HG03442 (cell line): Measurements from ENCODE around the gene C12orf42.
"Not testable (repeated sequence)": the region's sequence is repeated elsewhere in the genome, so short reads cannot be mapped to it uniquely, and the experiment has no call there.

Source experiments
- ATAC-seq: cut with Tn5 transposase; IDR thresholded peaks from one replicate; pipeline ENCODE4 v1.9.1; 2021; ENCODE audit warnings: mild to moderate bottlenecking, moderate library complexity; ENCODE audit not compliant: unreplicated experiment

C12orf42 gene

GRCh38 chr12:103425674-103426073, 70.1 kb downstream of the C12orf42 start:
- ATAC-seq, result not testable (repeated sequence)

DNA sequence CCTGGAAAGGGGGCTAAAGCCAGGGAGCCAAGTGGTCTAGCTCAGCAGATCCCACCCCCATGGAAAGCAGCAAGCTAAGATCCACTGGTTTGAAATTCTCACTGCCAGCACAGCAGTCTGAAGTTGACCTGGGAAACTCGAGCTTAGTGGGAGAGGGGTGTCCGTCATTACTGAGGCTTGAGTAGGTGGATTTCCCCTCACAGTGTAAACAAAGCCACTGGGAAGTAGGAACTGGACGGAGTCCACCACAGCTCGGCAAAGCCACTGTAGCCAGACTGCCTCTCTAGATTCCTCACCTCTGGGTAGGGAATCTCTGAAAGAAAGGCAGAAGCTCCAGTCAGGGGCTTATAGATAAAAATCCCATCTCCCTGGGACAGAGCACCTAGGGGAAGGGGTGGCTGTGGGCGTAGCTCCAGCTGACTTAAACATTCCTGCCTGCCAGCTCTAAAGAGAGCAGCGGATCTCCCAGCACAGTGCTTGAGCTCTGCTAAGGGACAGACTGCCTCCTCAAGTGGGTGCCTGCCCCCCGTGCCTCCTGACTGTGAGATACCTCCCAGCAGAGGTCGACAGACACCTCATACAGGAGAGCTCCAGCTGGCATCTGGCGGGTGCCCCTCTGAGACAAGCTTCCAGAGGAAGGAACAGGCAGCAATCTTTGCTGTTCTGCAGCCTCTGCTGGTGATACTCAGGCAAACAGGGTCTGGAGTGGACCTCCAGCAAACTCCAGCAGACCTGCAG, 70.8 kb downstream of the C12orf42 start:
- not testable (repeated sequence) for ATAC-seq

- ATAC-seq, result no peak
Observed at GRCh38 chr12:103423516-103423910, 72.3 kb downstream of the C12orf42 start.

- no peak for ATAC-seq
Observed at GRCh38 chr12:103422746-103423515, 72.8 kb downstream of the C12orf42 start.

DNA sequence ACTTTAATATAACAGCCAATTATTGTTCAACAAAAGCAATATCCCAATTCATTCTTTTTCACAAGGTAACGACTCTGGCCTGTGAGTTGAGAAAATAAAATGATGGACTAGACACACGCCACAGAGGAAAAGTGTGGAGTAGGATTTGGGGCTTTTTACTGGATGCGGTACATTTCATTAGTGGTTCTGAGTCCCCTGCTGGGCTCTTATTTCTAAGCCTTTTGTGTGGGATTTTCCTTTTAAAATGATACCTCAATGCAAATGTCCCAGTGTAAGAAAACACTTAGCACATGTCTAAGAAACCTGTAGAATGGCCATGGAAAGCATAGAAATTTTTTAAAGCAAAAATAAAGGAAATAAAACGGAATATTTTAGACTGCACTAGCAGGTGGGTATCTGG, 73.4 kb downstream of the C12orf42 start:
- ATAC-seq, result no peak

- ATAC-seq, result no peak
Observed at GRCh38 chr12:103421402-103421801, 74.4 kb downstream of the C12orf42 start.

GRCh38 chr12:103415681-103416080, 80.1 kb downstream of the C12orf42 start:
- ATAC-seq, result no peak

DNA sequence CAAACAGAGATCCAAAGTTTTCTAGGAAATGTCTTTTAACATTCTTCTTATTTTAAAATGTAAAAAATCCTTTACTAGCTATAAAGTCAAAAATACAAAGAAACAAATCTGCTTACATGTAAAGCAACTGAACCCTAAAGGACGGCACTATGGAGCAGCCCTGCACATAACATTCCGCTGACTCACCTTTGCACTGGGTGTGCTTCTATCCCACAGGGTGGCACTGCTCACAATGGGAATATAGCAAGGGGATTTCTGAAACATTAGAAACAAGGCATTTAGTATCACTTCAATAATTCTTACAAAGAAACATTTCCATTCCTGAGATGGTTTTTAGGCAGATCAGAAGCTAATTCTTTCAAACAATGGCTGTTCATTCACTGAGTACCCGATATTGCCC, 94.3 kb downstream of the C12orf42 start:
- ATAC-seq, result no peak

DNA sequence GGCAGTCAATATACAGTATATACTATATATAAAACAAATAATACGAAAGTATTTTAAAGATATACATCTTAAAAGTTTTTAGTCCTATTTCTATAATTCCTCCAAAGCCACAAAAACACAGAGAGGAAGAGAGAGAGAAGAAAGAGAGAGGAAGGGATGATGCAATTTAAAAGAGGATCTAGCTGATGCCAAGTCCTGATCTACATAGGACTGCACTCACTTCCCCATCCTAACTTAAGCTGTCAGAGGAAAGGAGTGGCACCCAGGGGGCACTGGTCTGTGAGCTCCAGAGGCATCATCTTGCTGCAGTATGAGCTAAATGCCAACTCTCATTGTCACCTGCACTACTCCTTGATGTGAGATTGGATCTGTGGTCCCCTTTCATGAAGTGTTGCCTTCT, 95.8 kb downstream of the C12orf42 start:
- no peak for ATAC-seq

DNA sequence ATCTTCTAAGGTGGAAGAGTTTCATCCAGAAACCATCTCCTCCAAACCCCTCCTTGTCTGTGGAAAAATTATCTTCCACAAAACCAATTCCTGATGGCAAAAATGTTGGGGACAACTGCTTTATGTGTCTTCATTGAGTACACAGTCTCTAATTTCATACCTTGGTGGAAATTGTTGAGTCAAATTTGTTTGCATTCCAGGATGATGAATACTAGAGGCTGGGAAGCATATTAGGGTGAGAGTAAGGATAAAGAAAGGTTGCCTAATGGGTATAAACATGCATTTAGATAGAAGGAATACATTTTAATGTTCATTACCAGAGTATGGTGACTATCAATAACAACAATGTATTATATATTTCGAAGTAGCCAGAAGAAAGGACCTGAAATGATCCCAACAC, 98.2 kb downstream of the C12orf42 start:
- ATAC-seq, result no peak

- peak; percentile 84 for ATAC-seq
Observed at GRCh38 chr12:103392722-103393121, 103.0 kb downstream of the C12orf42 start.

- ATAC-seq, result no peak
Observed at GRCh38 chr12:103391103-103391502, 104.7 kb downstream of the C12orf42 start.

DNA sequence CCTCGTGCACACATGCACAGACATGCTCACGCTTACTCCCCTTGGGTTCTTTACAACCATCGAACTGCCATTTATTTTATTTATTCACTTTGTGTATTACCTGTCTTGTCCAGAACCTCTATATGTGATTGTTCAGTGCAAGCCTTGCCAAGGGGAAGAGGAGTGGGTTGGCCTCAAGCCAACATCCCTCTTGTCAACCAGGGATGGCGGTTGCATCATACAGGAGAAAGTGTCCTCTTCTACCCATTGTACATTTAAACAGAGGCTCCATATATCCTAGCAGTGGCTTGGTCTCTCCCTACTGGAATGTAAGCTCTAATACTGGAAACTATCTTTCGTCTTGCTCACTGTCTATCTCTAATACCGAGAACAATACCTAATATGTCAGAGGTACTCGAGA, 108.4 kb downstream of the C12orf42 start:
- ATAC-seq, result no peak

GRCh38 chr12:103386451-103386850, 109.3 kb downstream of the C12orf42 start:
- no peak for ATAC-seq

- ATAC-seq, result no peak
Observed at GRCh38 chr12:103382736-103383346, 112.9 kb downstream of the C12orf42 start.

DNA sequence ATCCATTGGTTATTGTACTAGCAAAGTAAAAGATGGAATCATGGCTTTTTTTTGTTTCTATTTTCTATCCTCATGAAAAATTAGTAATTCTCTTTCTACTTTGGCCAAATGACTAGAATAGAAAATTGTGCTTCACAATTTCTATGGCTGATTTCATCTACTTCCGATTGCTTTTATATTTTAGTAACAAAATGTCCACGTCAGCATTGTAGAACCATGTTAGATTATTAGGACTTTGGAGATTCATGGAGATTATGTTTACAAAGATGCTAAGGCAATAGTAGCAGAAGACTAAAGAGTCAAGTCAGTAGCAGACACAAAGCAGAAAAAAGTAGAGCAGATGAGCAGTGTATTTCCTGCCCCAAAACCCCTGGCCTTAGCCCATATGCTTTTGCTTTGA, 113.6 kb downstream of the C12orf42 start:
- ATAC-seq, result no peak

- no peak for ATAC-seq
Observed at GRCh38 chr12:103379670-103380069, 116.1 kb downstream of the C12orf42 start.

GRCh38 chr12:103373088-103373523, 122.7 kb downstream of the C12orf42 start:
- no peak for ATAC-seq

DNA sequence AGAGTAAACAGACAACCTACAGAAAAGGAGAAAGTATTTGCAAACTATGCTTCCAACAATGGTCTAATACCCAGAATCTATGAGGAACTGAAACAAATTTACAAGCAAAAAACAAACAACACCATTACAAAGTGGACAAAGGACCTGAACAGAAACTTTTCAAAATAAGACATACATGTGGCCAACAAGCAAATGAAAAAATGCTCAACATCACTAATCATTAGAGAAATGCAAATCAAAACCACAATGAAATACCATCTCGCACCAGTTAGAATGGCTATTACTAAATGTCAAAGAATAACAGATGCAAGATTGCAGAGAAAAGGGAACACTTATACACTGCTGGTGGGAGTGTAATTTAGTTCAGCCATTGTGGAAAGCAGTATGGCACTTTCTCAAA, 125.8 kb downstream of the C12orf42 start:
- peak; percentile 72 for ATAC-seq

- no peak for ATAC-seq
Observed at GRCh38 chr12:103368167-103368566, 127.6 kb downstream of the C12orf42 start.

DNA sequence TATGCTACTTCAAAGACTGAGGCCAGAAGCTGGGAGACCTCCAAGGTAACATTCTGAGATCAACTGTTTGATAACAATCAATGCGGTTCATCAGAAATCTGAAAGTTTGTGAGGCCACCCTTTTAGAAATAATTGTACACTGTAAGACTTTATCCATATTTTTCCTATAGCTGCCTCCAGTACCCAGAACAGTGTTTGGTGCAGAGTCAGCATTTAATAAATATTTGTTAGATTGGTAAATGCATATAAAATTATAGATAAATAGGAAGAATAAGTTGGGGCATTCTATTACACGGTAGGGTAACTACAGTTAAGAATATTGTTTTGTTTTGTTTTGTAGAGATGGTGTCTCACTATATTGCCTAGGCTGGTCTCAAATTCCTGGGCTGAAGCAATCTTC, 141.4 kb downstream of the C12orf42 start:
- ATAC-seq, result no peak

DNA sequence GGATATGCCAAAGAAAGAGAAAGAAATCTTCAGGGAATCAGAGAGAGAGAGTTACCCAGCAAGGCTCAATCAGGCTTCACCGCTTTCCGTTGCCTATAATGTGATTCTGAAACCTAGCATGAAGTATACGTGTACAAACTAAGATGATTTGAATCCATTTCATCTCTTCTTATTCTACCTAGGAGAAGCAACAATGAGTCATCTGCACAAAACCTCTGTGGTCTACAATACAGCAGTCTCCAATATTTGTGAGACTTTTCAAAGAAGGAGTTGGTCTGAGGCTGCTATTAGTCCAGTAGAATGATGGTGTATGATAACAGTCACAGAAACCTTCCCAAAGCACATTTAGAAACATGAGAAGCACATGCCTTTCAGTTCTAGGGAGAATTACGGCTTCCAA, 141.9 kb downstream of the C12orf42 start:
- no peak for ATAC-seq
